IPS-15b (cell line): Measurements from ENCODE around the gene BICD1.
"Not testable (repeated sequence)": the region's sequence is repeated elsewhere in the genome, so short reads cannot be mapped to it uniquely, and the experiment has no call there.

Experiments used
- H3K27me3 ChIP-seq: one replicate; pipeline ENCODE4 v1.6.1; 2013; ENCODE audit warnings: low read length; ENCODE audit not compliant: control insufficient read depth, insufficient read depth
- H3K36me3 ChIP-seq: one replicate; pipeline ENCODE4 v1.6.1; 2013; ENCODE audit warnings: low read length; ENCODE audit not compliant: control insufficient read depth, insufficient read depth
- H3K4me1 ChIP-seq: one replicate; pipeline ENCODE4 v1.6.1; 2013; ENCODE audit warnings: mild to moderate bottlenecking, low read length; ENCODE audit not compliant: control insufficient read depth, insufficient read depth
- H3K4me3 ChIP-seq: one replicate; pipeline ENCODE4 v1.5.1; 2013; ENCODE audit warnings: low read depth, low read length
- H3K9ac ChIP-seq: one replicate; pipeline ENCODE4 v1.6.1; 2013; ENCODE audit warnings: low read depth, mild to moderate bottlenecking, low read length
- H3K9me3 ChIP-seq: one replicate; pipeline ENCODE4 v1.6.1; 2013; ENCODE audit warnings: mild to moderate bottlenecking, low read length; ENCODE audit not compliant: control insufficient read depth, insufficient read depth

BICD1 gene

DNA sequence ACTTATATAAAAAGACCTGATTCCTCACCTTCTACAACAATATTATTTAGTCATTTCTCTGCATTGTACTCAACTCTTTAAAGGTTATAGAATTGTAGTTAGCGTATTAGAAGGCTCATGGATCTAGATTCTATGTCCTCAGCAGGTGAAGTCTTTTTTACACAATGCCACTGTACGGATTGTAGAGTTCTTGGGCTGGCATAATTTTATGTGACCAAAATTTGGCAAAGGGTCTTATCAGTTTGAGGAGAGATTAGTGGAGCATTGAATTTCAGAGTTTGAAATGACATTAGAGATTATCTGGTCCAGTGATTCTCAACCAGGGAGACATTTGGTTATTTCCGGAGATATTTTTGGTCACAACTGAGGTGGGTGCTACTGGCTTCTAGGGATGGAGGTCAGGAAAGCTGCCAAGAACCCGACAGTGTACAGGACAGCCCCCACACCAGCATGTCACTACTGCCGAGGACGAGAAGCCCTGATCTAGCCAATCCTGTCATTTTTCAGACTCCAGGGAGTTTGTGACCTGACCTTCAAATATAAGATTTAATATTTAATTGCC, 63.9 kb downstream of the BICD1 start:
- H3K4me3 ChIP-seq = no peak overlapping the region
- H3K36me3 ChIP-seq = no peaks in the 10 kb centered on the region
- H3K9ac ChIP-seq = peak overlapping the region; percentile 2
- no peaks in the 10 kb centered on the region for H3K9me3 ChIP-seq
- H3K27me3 ChIP-seq = no peaks in the 10 kb centered on the region
- H3K4me1 ChIP-seq = peaks cover 11% of the 10 kb centered on the region

DNA sequence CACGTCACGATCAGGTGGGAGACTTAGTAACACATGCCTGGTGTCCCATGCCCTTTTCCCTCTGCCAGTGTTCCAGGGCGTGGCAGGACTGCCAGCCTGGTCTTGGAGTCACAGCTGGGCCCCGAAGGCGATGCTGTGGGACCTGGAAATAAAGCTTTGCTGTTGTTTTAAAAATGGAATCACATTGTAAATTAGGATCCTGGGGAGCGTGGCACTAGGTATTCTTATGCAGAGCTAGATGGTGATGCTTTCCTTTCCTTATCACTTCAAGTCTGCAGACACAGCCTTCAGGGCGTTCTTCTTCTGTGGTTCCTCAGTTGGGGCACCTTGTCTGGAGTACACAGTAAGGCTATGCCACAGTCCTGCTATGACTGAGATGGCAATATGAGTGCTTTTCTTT, 64.6 kb downstream of the BICD1 start:
- Histone ChIP-seq H3K4me3 (no peak overlapping the region), H3K9me3 (no peaks in the 10 kb centered on the region), H3K27me3 (no peaks in the 10 kb centered on the region), H3K4me1 (peaks cover 11% of the 10 kb centered on the region), H3K9ac (no peak overlapping the region), H3K36me3 (no peaks in the 10 kb centered on the region)

DNA sequence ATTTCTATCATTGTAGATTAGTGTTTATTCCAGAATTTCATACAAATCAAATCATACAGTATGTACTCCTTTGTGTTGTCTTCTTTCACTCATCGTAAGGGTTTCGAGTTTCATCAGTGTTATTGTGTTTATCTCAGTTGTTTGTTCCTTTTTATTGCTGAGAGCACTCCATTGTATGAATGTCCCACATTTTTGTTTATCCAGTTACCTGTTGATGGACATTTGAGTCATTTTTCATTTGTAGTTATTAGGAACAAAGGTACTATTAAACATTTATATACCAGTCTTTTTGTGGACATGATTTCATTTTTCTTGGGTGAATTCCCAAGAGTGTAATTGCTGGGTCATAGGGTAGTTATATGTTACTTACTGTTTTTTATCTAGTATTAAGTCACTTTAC, 70.0 kb downstream of the BICD1 start:
- no peaks in the 10 kb centered on the region for H3K27me3 ChIP-seq
- H3K9me3 ChIP-seq = no peaks in the 10 kb centered on the region
- no peaks in the 10 kb centered on the region for H3K36me3 ChIP-seq
- H3K4me3 ChIP-seq = no peak overlapping the region
- H3K9ac ChIP-seq = no peak overlapping the region
- peaks cover 2% of the 10 kb centered on the region for H3K4me1 ChIP-seq

DNA sequence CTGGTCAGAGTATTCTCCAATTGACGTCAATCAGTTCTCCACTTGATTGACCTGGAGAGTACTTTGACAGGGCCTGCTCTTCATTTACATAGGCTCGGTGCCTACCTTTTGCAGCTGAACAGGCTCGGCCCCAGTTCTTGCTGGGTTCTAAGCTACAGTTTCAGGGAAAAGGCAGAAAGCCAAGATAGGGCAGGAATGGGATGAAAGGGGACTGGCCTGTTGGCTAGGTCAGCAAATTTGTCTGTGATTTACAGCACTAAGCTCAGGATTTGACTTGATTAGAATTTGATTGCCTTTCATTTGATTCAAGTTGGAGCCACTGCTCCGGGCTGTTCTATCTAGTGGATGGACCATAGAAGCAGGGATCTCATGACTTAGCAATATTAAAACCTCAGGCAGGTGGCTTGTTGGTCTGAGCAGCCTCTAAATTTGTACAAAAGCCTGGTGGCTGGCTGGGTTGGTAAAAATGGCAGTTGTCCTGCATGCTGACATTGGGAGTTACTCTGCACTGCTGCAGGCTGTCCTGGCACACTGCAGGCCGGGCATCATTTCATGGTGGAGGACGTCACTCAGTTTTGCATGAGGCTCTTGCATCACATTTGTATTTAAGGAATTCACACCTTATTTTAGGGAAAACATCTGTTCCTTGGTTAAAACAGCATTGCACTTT, 71.8 kb downstream of the BICD1 start:
- no peaks in the 10 kb centered on the region for H3K9me3 ChIP-seq
- H3K36me3 ChIP-seq = no peaks in the 10 kb centered on the region
- H3K4me3 ChIP-seq = no peak overlapping the region
- H3K27me3 ChIP-seq = no peaks in the 10 kb centered on the region
- no peak overlapping the region for H3K9ac ChIP-seq
- peaks cover 2% of the 10 kb centered on the region for H3K4me1 ChIP-seq

GRCh38 chr12:32179011-32179395, 72.4 kb downstream of the BICD1 start:
- Histone ChIP-seq H3K4me3 (no peak overlapping the region), H3K27me3 (no peaks in the 10 kb centered on the region), H3K9ac (no peak overlapping the region), H3K9me3 (no peaks in the 10 kb centered on the region), H3K4me1 (peaks cover 2% of the 10 kb centered on the region), H3K36me3 (no peaks in the 10 kb centered on the region)

DNA sequence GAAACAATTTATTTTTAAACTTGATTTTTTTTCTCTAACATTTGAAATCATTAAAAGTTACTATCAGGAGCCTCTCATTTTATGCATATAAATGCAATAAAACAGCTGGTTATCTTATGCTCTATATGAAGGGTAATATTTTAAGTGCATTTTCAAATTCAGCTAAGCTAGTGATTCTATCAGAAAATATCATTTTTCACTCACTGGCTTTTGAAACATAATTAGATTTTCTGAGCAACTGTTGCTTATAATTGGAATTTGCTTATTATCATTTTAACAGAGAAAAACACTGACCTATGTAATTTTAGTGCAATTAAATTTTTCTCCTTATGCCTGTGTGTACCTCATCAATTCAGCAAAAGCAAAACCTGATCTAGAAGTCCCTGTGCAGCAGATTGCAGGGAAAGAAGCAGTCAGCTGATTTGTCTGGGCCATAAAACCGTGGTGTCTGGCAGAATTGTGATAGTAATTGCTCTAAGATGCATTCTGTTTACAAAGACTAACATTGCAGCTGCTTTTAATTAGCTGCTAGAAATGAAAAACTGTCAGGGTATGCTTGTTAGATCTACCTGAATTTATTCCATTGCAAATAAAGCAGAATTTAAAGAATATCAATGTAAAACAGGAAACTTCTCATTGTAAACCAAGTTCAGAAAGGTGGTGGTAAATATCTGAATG, 75.0 kb downstream of the BICD1 start:
- Histone ChIP-seq H3K9me3 (no peaks in the 10 kb centered on the region), H3K36me3 (no peaks in the 10 kb centered on the region), H3K27me3 (no peaks in the 10 kb centered on the region), H3K4me1 (peaks cover 2% of the 10 kb centered on the region), H3K9ac (no peak overlapping the region), H3K4me3 (no peak overlapping the region)

- no peaks in the 10 kb centered on the region for H3K27me3 ChIP-seq
- H3K9me3 ChIP-seq = no peaks in the 10 kb centered on the region
- H3K36me3 ChIP-seq = no peaks in the 10 kb centered on the region
- no peaks in the 10 kb centered on the region for H3K4me1 ChIP-seq
- no peak overlapping the region for H3K9ac ChIP-seq
- no peak overlapping the region for H3K4me3 ChIP-seq
Observed at GRCh38 chr12:32183650-32184049, 77.0 kb downstream of the BICD1 start.

GRCh38 chr12:32187127-32187526, 80.5 kb downstream of the BICD1 start:
- not testable (repeated sequence) for H3K36me3 ChIP-seq, H3K4me3 ChIP-seq, H3K27me3 ChIP-seq, H3K4me1 ChIP-seq, H3K9me3 ChIP-seq, H3K9ac ChIP-seq

GRCh38 chr12:32191445-32191844, 84.8 kb downstream of the BICD1 start:
- H3K4me3 ChIP-seq = no peak overlapping the region
- H3K4me1 ChIP-seq = no peaks in the 10 kb centered on the region
- no peaks in the 10 kb centered on the region for H3K27me3 ChIP-seq
- no peaks in the 10 kb centered on the region for H3K36me3 ChIP-seq
- H3K9ac ChIP-seq = no peak overlapping the region
- H3K9me3 ChIP-seq = peaks cover 4% of the 10 kb centered on the region

DNA sequence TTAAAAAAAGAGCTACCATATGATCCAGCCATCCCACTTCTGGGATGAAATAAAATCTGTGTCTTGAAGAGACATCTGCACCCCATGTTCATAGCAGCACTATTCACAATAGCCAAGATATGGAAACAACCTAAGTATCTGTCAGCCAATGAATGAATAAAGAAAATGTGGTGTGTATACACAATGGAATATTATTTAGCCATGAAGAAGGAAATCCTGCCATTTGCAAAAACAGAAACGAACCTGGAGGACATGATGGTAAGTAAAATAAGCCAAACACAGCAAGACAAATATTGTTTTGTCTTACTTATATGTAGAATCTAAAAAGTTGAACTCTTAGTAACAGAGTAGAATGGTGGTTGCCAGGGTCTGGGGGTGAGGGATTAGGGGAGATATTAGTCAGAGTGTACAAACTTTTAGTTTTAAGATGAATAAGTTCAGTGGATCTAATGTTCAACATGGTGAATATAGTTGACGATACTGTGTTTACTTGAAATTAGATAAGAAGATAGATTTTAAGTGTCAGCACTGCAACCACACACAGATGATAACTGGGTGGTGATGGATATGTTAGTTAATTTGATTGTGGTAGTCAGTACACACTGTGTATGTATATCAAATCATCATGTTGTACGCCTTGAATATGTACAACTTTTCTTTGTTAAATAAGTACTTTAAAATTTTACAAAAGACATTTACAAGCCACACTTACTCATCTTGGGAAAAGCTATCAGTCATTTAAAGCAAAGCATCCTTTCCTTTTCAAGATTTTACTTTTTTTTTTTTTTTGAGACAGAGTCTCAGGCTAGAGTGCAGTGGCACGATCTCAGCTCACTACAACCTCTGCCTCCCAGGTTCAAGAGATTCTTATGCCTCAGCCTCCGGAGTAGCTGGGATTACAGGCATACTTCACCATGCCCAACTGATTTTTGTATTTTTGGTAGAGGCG, 89.9 kb downstream of the BICD1 start:
- H3K36me3 ChIP-seq = no peaks in the 10 kb centered on the region
- H3K4me3 ChIP-seq = no peak overlapping the region
- H3K9ac ChIP-seq = no peak overlapping the region
- no peaks in the 10 kb centered on the region for H3K4me1 ChIP-seq
- no peaks in the 10 kb centered on the region for H3K27me3 ChIP-seq
- H3K9me3 ChIP-seq = peaks cover 4% of the 10 kb centered on the region

- H3K9me3 ChIP-seq = peaks cover 4% of the 10 kb centered on the region
- H3K27me3 ChIP-seq = no peaks in the 10 kb centered on the region
- no peaks in the 10 kb centered on the region for H3K4me1 ChIP-seq
- no peak overlapping the region for H3K9ac ChIP-seq
- H3K4me3 ChIP-seq = no peak overlapping the region
- H3K36me3 ChIP-seq = no peaks in the 10 kb centered on the region
Observed at GRCh38 chr12:32197421-32197820, 90.8 kb downstream of the BICD1 start.
